BE2C (cell line): ENCODE data around the gene ENGASE.
A peak's percentile ranks its signal among the peaks of the same experiment; 100 is the strongest.

ENCODE experiments used
- DNase-seq: peaks from one replicate; pipeline ENCODE4 v3.0.0-alpha.2; 2020
- H3K27me3 ChIP-seq: fragments of 250-450 bp; sonication (Bioruptor Pico); 2 replicates; pipeline ENCODE4 v1.5.1; 2020; ENCODE audit warnings: mild to moderate bottlenecking
- H3K36me3 ChIP-seq: fragments of 250-450 bp; sonication (Bioruptor Pico); 2 replicates; pipeline ENCODE4 v1.5.1; 2020; ENCODE audit warnings: mild to moderate bottlenecking
- H3K4me1 ChIP-seq: fragments of 250-450 bp; sonication (Bioruptor Pico); 2 replicates; pipeline ENCODE4 v1.5.1; 2020
- H3K4me3 ChIP-seq: 2 replicates; pipeline ENCODE4 v1.5.1; 2011; ENCODE audit warnings: low read depth, low read length
- H3K9me3 ChIP-seq: fragments of 250-450 bp; sonication (Bioruptor Pico); 2 replicates; pipeline ENCODE4 v1.5.1; 2020
- CTCF ChIP-seq: IDR thresholded peaks from 2 replicates; pipeline ENCODE4 v1.5.1; 2012; ENCODE audit warnings: mild to moderate bottlenecking, low read depth, low read length

Gene ENGASE

GRCh38 chr17:79064026-79064425, 10.6 kb upstream of the ENGASE start:
- DNase-seq: no peak
- Histone ChIP-seq H3K4me1 (no peaks in the 10 kb centered on the region), H3K4me3 (no peak overlapping the region), H3K9me3 (no peaks in the 10 kb centered on the region), H3K27me3 (no peaks in the 10 kb centered on the region), H3K36me3 (no peaks in the 10 kb centered on the region)
- no peak for TF ChIP-seq CTCF

- no peaks in the 10 kb centered on the region for H3K27me3 ChIP-seq
- H3K9me3 ChIP-seq: no peaks in the 10 kb centered on the region
- peak; percentile 67 for DNase-seq
- H3K4me3 ChIP-seq: no peak overlapping the region
- no peaks in the 10 kb centered on the region for H3K36me3 ChIP-seq
- TF ChIP-seq CTCF: peak; percentile 81
- H3K4me1 ChIP-seq: no peaks in the 10 kb centered on the region
These were observed 9.4 kb upstream of the ENGASE start for GRCh38 chr17:79065105-79065670.

DNA sequence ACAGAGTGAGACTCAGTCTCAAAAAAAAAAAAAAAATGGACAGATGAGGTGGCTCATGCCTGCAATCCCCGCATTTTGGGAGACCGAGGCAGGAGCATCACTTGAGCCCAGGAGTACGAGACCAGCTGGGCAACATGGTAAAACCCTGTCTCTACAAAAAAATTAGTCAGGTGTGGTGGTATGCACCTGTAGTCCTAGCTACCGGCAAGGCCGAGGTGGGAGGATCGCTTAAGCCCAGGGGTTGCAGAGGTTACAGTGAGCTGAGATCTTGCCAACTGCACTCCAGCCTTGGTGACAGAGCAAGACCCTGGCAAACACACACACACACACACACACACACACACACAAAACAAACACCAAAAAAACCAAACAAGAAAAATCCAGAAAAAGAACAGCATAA, 7.7 kb upstream of the ENGASE start:
- Histone ChIP-seq H3K9me3 (no peaks in the 10 kb centered on the region), H3K27me3 (no peaks in the 10 kb centered on the region), H3K36me3 (no peaks in the 10 kb centered on the region), H3K4me3 (no peak overlapping the region), H3K4me1 (no peaks in the 10 kb centered on the region)
- TF ChIP-seq CTCF: no peak
- DNase-seq: no peak

DNA sequence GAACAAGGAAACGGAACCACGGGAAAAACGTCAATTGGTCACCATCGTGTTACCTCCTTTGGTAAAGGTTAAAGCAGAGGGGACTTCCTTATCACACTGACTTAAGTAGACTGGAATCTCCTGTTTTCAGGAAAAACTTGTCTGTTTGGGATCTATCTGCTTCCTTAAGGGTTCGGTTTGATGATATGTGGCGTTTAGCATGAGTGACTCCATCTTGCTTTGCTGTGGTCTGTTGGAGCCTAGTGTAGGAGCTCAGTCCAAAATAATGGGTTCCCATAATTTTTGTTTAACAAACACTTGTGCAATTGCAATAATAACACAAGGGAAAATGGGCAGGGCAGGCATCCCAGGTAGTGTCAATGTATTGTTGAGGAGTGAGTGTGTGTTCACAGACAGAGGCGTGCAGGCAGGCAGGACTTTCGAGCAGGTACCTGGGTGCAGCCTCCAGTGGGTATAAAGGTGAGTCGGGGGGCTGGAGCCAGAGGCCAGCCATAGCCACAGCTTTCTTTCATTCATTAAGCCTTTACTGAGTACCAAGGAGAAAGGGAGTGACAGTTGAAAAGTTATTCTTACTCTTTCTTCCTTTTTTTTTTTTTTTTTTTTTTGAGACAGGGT, 4.3 kb upstream of the ENGASE start:
- H3K36me3 ChIP-seq: no peaks in the 10 kb centered on the region
- DNase-seq: no peak
- no peaks in the 10 kb centered on the region for H3K27me3 ChIP-seq
- no peak for TF ChIP-seq CTCF
- peaks cover 3% of the 10 kb centered on the region; the same call in 1 of the 2 replicates for H3K4me1 ChIP-seq
- H3K9me3 ChIP-seq: no peaks in the 10 kb centered on the region
- H3K4me3 ChIP-seq: no peak overlapping the region

GRCh38 chr17:79071161-79071740, 3.4 kb upstream of the ENGASE start:
- no peak for TF ChIP-seq CTCF

DNA sequence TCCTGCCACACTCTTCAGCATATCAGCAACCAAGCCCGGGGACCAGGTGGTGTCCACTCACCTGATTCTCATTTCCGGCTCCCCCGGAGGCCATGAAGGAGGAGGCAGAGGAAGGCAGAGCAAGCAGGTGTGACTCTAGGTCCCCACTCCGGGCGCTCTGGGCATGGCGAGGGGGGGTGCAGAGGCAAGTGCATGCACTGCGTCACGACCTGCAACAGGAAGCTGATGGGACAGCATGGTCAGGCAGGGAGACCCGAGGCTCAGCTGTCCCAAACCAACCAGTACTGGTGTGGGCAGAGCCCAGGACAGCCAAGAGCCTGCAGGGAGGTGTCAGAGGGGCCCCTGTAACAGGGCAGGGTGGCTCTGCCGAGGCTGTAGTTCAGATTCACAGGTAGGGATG, 2.1 kb upstream of the ENGASE start:
- no peak for TF ChIP-seq CTCF
- peaks cover 3% of the 10 kb centered on the region; the same call in 1 of the 2 replicates for H3K4me1 ChIP-seq
- H3K4me3 ChIP-seq: no peak overlapping the region
- H3K9me3 ChIP-seq: no peaks in the 10 kb centered on the region
- no peak for DNase-seq
- no peaks in the 10 kb centered on the region for H3K27me3 ChIP-seq
- H3K36me3 ChIP-seq: no peaks in the 10 kb centered on the region

More at GRCh38 chr17:79071161-79071740, 3.4 kb upstream of the ENGASE start:
- Histone ChIP-seq H3K36me3 (no peaks in the 10 kb centered on the region), H3K9me3 (no peaks in the 10 kb centered on the region), H3K27me3 (no peaks in the 10 kb centered on the region), H3K4me1 (peaks cover 3% of the 10 kb centered on the region; the same call in 1 of the 2 replicates), H3K4me3 (no peak overlapping the region)
- no peak for DNase-seq
